Measurements from ENCODE around the gene CACNB1.

CACNB1 gene

GRCh38 chr17:39200957-39201510, 3.6 kb upstream of the CACNB1 start:
- no peak for DNase-seq (ENCODE audit: low read depth in 2 of 2)

GRCh38 chr17:39200070-39200879, 2.8 kb upstream of the CACNB1 start, which contains the start of gene RPL19:
RPL19 (plus strand) TSS chr17:39200283; CDS start chr17:39200345, 62 bp downstream.
- DNase-seq (ENCODE audit: low read depth in 2 of 2) = peak; percentile 56 to 63

- DNase-seq (ENCODE audit: low read depth in 2 of 2) = peak; percentile 68 to 71
Observed at GRCh38 chr17:39199820-39200069, 2.3 kb upstream of the CACNB1 start.

- no peak for DNase-seq (ENCODE audit: low read depth in 2 of 2)
Observed at GRCh38 chr17:39198186-39198566, 707 bp upstream of the CACNB1 start.

GRCh38 chr17:39196808-39197291, 619 bp downstream of the CACNB1 start:
- no peak for DNase-seq (ENCODE audit: low read depth in 2 of 2)

GRCh38 chr17:39196241-39196807, 1.1 kb downstream of the CACNB1 start:
- no peak for DNase-seq (ENCODE audit: low read depth in 2 of 2)

GRCh38 chr17:39195568-39196160, 1.8 kb downstream of the CACNB1 start:
- no peak for DNase-seq (ENCODE audit: low read depth in 2 of 2)

- DNase-seq (ENCODE audit: low read depth in 2 of 2) = no peak
Observed at GRCh38 chr17:39194985-39195524, 2.4 kb downstream of the CACNB1 start.

- no peak for DNase-seq (ENCODE audit: low read depth in 2 of 2)
Observed at GRCh38 chr17:39194089-39194984, 3.1 kb downstream of the CACNB1 start.

- no peak for DNase-seq (ENCODE audit: low read depth in 2 of 2)
Observed at GRCh38 chr17:39193346-39193745, 4.1 kb downstream of the CACNB1 start.

- DNase-seq (ENCODE audit: low read depth in 2 of 2) = no peak
Observed at GRCh38 chr17:39192901-39193300, 4.6 kb downstream of the CACNB1 start.

GRCh38 chr17:39191750-39192510, 5.5 kb downstream of the CACNB1 start:
- no peak for DNase-seq (ENCODE audit: low read depth in 2 of 2)

- no peak for DNase-seq (ENCODE audit: low read depth in 2 of 2)
Observed at GRCh38 chr17:39187152-39187830, 10.2 kb downstream of the CACNB1 start.

GRCh38 chr17:39186481-39187002, 10.9 kb downstream of the CACNB1 start:
- DNase-seq (ENCODE audit: low read depth in 2 of 2) = no peak

GRCh38 chr17:39183720-39184119, 13.7 kb downstream of the CACNB1 start:
- no peak for DNase-seq (ENCODE audit: low read depth in 2 of 2)

GRCh38 chr17:39183045-39183444, 14.4 kb downstream of the CACNB1 start:
- DNase-seq (ENCODE audit: low read depth in 2 of 2) = no peak

GRCh38 chr17:39181303-39181702, 16.2 kb downstream of the CACNB1 start:
- no peak for DNase-seq (ENCODE audit: low read depth in 2 of 2)

- DNase-seq (ENCODE audit: low read depth in 2 of 2) = no peak
Observed at GRCh38 chr17:39178536-39178935, 18.9 kb downstream of the CACNB1 start.

- no peak for DNase-seq (ENCODE audit: low read depth in 2 of 2)
Observed at GRCh38 chr17:39177256-39177655, 20.2 kb downstream of the CACNB1 start.

- no peak for DNase-seq (ENCODE audit: low read depth in 2 of 2)
Observed at GRCh38 chr17:39175695-39176093, 21.8 kb downstream of the CACNB1 start.
